Parathyroid adenoma (tissue), 2 donors: ENCODE measurements around the gene NFATC2.

Experiments used
- H2AFZ ChIP-seq: fragments of 300-600 bp; sonication (generic); one replicate; pipeline ENCODE4 v1.7.0; 2017; ENCODE audit warnings: antibody characterized with exemption, mild to moderate bottlenecking
- H3K27ac ChIP-seq: fragments of 300-600 bp; sonication (generic); one replicate; pipeline ENCODE4 v1.7.0; 2017
- H3K27me3 ChIP-seq: fragments of 300-600 bp; sonication (generic); one replicate; pipeline ENCODE4 v1.7.0; 2017; ENCODE audit warnings: low read length; ENCODE audit not compliant: control insufficient read depth, insufficient read depth
- H3K36me3 ChIP-seq: fragments of 300-600 bp; sonication (generic); one replicate; pipeline ENCODE4 v1.7.0; 2017; ENCODE audit warnings: low read length; ENCODE audit not compliant: control insufficient read depth, insufficient read depth
- H3K4me1 ChIP-seq: fragments of 300-600 bp; sonication (generic); one replicate; pipeline ENCODE4 v1.7.0; 2017; ENCODE audit warnings: control low read depth
- H3K4me2 ChIP-seq: fragments of 300-600 bp; sonication (generic); one replicate; pipeline ENCODE4 v1.7.0; 2017; ENCODE audit warnings: low read length
- H3K4me3 ChIP-seq: fragments of 300-600 bp; sonication (generic); one replicate; pipeline ENCODE4 v1.7.0; 2017; ENCODE audit warnings: low read depth, low read length
- H3K79me2 ChIP-seq: fragments of 300-600 bp; sonication (generic); one replicate; pipeline ENCODE4 v1.7.0; 2017; ENCODE audit warnings: control low read depth
- H3K9ac ChIP-seq: fragments of 300-600 bp; sonication (generic); one replicate; pipeline ENCODE4 v1.7.0; 2017; ENCODE audit warnings: mild to moderate bottlenecking
- H3K9me3 ChIP-seq: fragments of 300-600 bp; sonication (generic); one replicate; pipeline ENCODE4 v1.7.0; 2017; ENCODE audit warnings: low read length; ENCODE audit not compliant: control insufficient read depth
- TF ChIP-seq, protein P1 (sequence below): fragments of 300-600 bp; sonication (generic); IDR thresholded peaks from one replicate; pipeline ENCODE4 v1.7.0; 2017; ENCODE audit warnings: antibody characterized with exemption, mild to moderate bottlenecking
- donor health status: primary hyperparathyroidism.

Gene NFATC2

GRCh38 chr20:51581571-51581970 is 39.1 kb upstream of the NFATC2 start:
- Histone ChIP-seq H3K4me1 (no peaks in the 10 kb centered on the region), H3K4me3 (no peak overlapping the region), H3K4me2 (no peak overlapping the region), H3K9me3 (no peaks in the 10 kb centered on the region), H3K27ac (no peak overlapping the region), H3K9ac (no peak overlapping the region), H3K36me3 (no peaks in the 10 kb centered on the region), H3K27me3 (no peaks in the 10 kb centered on the region), H3K79me2 (no peaks in the 10 kb centered on the region), H2AFZ (no peak overlapping the region)
- TF ChIP-seq, protein P1, sequence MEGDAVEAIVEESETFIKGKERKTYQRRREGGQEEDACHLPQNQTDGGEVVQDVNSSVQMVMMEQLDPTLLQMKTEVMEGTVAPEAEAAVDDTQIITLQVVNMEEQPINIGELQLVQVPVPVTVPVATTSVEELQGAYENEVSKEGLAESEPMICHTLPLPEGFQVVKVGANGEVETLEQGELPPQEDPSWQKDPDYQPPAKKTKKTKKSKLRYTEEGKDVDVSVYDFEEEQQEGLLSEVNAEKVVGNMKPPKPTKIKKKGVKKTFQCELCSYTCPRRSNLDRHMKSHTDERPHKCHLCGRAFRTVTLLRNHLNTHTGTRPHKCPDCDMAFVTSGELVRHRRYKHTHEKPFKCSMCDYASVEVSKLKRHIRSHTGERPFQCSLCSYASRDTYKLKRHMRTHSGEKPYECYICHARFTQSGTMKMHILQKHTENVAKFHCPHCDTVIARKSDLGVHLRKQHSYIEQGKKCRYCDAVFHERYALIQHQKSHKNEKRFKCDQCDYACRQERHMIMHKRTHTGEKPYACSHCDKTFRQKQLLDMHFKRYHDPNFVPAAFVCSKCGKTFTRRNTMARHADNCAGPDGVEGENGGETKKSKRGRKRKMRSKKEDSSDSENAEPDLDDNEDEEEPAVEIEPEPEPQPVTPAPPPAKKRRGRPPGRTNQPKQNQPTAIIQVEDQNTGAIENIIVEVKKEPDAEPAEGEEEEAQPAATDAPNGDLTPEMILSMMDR: no peak

DNA sequence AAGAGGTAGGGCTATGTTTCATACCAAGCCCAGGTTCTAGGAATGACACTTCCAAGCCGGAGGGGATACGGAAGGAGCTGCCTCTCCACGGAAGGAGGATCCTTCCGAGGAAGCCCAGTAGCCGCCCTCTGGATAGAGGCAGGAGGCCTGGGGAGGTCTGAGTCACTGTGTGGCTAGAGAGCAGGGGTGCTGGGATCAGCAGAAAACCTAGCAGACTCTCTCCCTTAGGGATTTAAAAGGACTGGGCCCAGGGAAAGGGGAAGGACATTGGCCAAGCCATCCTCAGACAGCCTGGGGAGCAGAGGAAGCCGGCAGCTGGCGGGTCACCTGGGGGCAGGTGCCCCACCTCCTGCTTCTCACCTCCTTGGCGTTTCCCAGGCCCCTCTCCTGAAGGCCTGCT is 36.6 kb upstream of the NFATC2 start:
- no peak overlapping the region for H3K9ac ChIP-seq
- no peak overlapping the region for H2AFZ ChIP-seq
- H3K27ac ChIP-seq: no peak overlapping the region
- H3K79me2 ChIP-seq: no peaks in the 10 kb centered on the region
- no peak overlapping the region for H3K4me3 ChIP-seq
- no peaks in the 10 kb centered on the region for H3K9me3 ChIP-seq
- no peaks in the 10 kb centered on the region for H3K36me3 ChIP-seq
- no peak overlapping the region for H3K4me2 ChIP-seq
- H3K27me3 ChIP-seq: no peaks in the 10 kb centered on the region
- H3K4me1 ChIP-seq: no peaks in the 10 kb centered on the region
- TF ChIP-seq, protein P1: no peak

DNA sequence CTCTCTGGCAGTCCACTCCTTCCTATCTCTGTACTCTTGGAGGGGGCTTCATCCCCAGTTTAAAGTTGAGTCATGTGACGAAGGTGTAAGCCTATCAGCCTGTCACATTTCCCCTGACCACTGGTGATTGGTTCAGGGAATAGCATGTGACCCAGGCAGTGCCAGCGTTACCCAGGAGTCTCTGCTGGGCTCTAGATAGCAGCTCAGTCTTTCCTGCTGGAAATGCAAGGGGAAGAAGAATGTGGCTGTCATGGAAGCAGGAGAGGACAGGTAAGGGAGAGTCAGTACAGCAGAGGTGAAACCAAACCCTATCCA is 35.6 kb upstream of the NFATC2 start:
- no peaks in the 10 kb centered on the region for H3K79me2 ChIP-seq
- H3K27ac ChIP-seq: no peak overlapping the region
- TF ChIP-seq, protein P1: no peak
- H2AFZ ChIP-seq: no peak overlapping the region
- H3K36me3 ChIP-seq: no peaks in the 10 kb centered on the region
- H3K27me3 ChIP-seq: no peaks in the 10 kb centered on the region
- H3K4me2 ChIP-seq: no peak overlapping the region
- no peak overlapping the region for H3K9ac ChIP-seq
- H3K4me1 ChIP-seq: no peaks in the 10 kb centered on the region
- no peak overlapping the region for H3K4me3 ChIP-seq
- no peaks in the 10 kb centered on the region for H3K9me3 ChIP-seq

GRCh38 chr20:51577432-51578144 is 35.1 kb upstream of the NFATC2 start:
- no peaks in the 10 kb centered on the region for H3K79me2 ChIP-seq
- no peaks in the 10 kb centered on the region for H3K4me1 ChIP-seq
- TF ChIP-seq, protein P1: no peak
- no peaks in the 10 kb centered on the region for H3K9me3 ChIP-seq
- no peak overlapping the region for H3K4me3 ChIP-seq
- no peak overlapping the region for H3K27ac ChIP-seq
- H3K4me2 ChIP-seq: no peak overlapping the region
- no peak overlapping the region for H3K9ac ChIP-seq
- no peaks in the 10 kb centered on the region for H3K36me3 ChIP-seq
- no peaks in the 10 kb centered on the region for H3K27me3 ChIP-seq
- H2AFZ ChIP-seq: no peak overlapping the region

DNA sequence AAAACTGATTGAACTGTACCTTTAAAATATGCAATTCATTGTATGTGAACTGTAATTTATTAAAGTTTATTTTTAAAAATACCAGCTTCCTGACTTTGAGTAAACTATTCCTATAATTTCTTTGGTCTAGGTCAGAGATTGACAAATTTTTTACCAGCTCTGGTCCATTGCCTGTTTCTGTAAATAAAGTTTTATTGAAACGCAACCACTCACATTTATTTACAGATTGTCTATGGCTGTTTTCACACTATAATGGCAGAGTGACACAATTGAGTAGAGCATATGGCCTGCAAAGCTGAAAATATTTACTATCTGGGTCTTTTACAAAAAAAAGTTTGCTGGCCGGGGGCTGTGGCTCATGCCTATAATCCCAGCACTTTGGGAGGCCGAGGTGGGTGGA is 33.0 kb upstream of the NFATC2 start:
- no peak overlapping the region for H3K27ac ChIP-seq
- no peak overlapping the region for H3K4me3 ChIP-seq
- no peaks in the 10 kb centered on the region for H3K4me1 ChIP-seq
- no peak overlapping the region for H3K4me2 ChIP-seq
- TF ChIP-seq, protein P1: no peak
- H3K79me2 ChIP-seq: no peaks in the 10 kb centered on the region
- no peak overlapping the region for H2AFZ ChIP-seq
- H3K9ac ChIP-seq: no peak overlapping the region
- H3K36me3 ChIP-seq: no peaks in the 10 kb centered on the region
- no peaks in the 10 kb centered on the region for H3K27me3 ChIP-seq
- no peaks in the 10 kb centered on the region for H3K9me3 ChIP-seq
